Esophagus squamous epithelium (tissue), 5 donors: Measurements from ENCODE around the gene EDC3. TPM values are rescaled to one million over a fixed set of nuclear protein-coding genes. Genes with fewer than 3 reads are reported as not detected.

ENCODE experiments used
- DNase-seq: peaks from one replicate; lab custom pipeline; 2025; lab: John Stamatoyannopoulos, UW
- H3K27ac ChIP-seq, 4 donors: fragments of 200-600 bp; sonication (generic); one replicate each; pipeline ENCODE4 v1.5.1; 2016 to 2019; ENCODE audit warnings: mild to moderate bottlenecking in 1 of 4
- H3K27me3 ChIP-seq, 4 donors: fragments of 200-600 bp; sonication (generic); 1 replicate in 3 of 4; 2 replicates in 1 of 4; pipeline versions ENCODE4 v1.5.1 to v1.6.0; 2017 to 2021; ENCODE audit warnings: antibody characterized with exemption in 1 of 4
- H3K36me3 ChIP-seq, 3 donors: fragments of 200-600 bp; sonication (generic); one replicate each; pipeline ENCODE4 v1.5.1; 2016 to 2019
- H3K4me1 ChIP-seq, 3 donors: fragments of 200-600 bp; sonication (generic); one replicate each; pipeline ENCODE4 v1.5.1; 2017 to 2019
- H3K4me3 ChIP-seq, 4 donors: fragments of 200-600 bp; sonication (generic); 1 replicate in 3 of 4; 2 replicates in 1 of 4; pipeline ENCODE4 v1.5.1; 2016 to 2019; ENCODE audit warnings: mild to moderate bottlenecking in 2 of 4, moderate library complexity in 1 of 4
- H3K9me3 ChIP-seq, 3 donors: fragments of 200-600 bp; sonication (generic); one replicate each; pipeline ENCODE4 v1.5.1; 2016 to 2019
- POLR2A ChIP-seq, 4 donors: fragments of 450-650 bp; IDR thresholded peaks; one replicate each; pipeline ENCODE4 v1.6.1; 2017; ENCODE audit warnings: antibody characterized with exemption in 4 of 4, mild to moderate bottlenecking in 4 of 4, moderate library complexity in 3 of 4
- WGBS, 2 donors: methylation state at CpG; one replicate each; pipeline ENCODE4 v1.1.5; 2018; 5-methylcytosine and 5-hydroxymethylcytosine counted together
- intact Hi-C: fragments of 100-400 bp; cut with DNase I; formaldehyde crosslinking; loops from one replicate; pipeline ENCODE4 v1.15.0; 2022
- total RNA-seq, 4 donors: library from RNA; depleted of rRNA; stranded (reverse); fragments of >200 nt; gene quantifications; one replicate each; pipeline ENCODE4 v1.1.0, GENCODE V29; 2016
- TF ChIP-seq, protein P1 (sequence below), 6 experiments: fragments of 450-650 bp in 4 of 6; fragments of 200-600 bp in 2 of 6; sonication (generic) in 2 of 6; IDR thresholded peaks; one replicate each; pipeline ENCODE4 v1.5.1; 2016 to 2019; ENCODE audit warnings: antibody characterized with exemption in 6 of 6, mild to moderate bottlenecking in 4 of 6, moderate library complexity in 4 of 6
- donor health status: DM: yes; HTN: yes; CAD: no.

The EDC3 gene
- total RNA-seq, 4 donors from 2014 or later, result 10.0 to 17.4 (median 13.2) TPM

DNA sequence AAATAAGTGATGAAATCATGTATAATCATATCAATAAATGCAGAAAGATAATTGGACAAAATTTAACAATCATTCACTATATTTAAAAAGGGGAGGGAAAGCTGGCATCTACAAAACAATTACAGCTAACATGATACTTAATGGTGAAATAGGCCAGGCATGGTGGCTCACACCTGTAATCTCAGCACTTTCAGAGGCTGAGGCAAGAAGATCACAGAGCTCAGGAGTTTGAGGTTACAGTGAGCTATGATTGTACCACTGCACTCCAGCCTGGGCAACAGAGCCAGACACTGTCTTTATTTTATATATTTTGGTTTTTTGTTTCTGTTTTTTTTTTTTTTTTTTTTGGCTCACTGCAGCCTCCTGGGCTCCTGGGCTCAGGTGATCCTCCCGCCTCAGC lies 12.1 kb downstream of the EDC3 start:
- 100% methylated on average over 1 of the region's 1 CpG for WGBS, 2 donors
- Histone ChIP-seq H3K27me3 (no peaks in the 10 kb centered on the region), H3K4me1 (no peaks in the 10 kb centered on the region), H3K36me3 (peaks cover 0 to 39% (median 0%) of the 10 kb centered on the region in 3 donors), H3K9me3 (no peaks in the 10 kb centered on the region), H3K4me3 (no peak overlapping the region), H3K27ac (no peak overlapping the region)
- intact Hi-C loops, result no loop called here
- TF ChIP-seq, protein P1, sequence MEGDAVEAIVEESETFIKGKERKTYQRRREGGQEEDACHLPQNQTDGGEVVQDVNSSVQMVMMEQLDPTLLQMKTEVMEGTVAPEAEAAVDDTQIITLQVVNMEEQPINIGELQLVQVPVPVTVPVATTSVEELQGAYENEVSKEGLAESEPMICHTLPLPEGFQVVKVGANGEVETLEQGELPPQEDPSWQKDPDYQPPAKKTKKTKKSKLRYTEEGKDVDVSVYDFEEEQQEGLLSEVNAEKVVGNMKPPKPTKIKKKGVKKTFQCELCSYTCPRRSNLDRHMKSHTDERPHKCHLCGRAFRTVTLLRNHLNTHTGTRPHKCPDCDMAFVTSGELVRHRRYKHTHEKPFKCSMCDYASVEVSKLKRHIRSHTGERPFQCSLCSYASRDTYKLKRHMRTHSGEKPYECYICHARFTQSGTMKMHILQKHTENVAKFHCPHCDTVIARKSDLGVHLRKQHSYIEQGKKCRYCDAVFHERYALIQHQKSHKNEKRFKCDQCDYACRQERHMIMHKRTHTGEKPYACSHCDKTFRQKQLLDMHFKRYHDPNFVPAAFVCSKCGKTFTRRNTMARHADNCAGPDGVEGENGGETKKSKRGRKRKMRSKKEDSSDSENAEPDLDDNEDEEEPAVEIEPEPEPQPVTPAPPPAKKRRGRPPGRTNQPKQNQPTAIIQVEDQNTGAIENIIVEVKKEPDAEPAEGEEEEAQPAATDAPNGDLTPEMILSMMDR (IDR thresholded peaks at IDR 0.05), result no peak
- no peak for TF ChIP-seq POLR2A (IDR thresholded peaks at IDR 0.05)
- no peak for DNase-seq

DNA sequence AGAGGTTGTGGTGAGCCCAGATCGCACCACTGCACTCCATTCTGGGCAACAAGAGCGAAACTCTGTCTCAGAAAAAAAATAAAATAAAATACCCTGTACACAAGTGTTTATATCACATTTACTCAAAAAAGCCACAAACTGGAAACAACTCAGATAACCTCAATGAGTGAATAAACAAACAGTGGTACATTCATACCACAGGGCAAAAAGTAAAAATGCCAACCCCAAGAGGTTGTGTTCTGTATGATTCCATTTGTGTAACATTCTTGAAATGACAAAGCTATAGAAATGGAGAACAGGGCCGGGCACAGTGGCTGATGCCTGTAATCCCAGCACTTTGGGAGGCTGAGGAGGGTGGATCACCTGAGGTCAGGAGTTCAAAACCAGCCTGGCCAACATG lies 12.9 kb downstream of the EDC3 start:
- TF ChIP-seq, protein P1 (IDR thresholded peaks at IDR 0.05), result no peak
- intact Hi-C loops, result no loop called here
- Histone ChIP-seq H3K4me1 (no peaks in the 10 kb centered on the region), H3K36me3 (peaks cover 0 to 39% (median 0%) of the 10 kb centered on the region in 3 donors), H3K27ac (no peak overlapping the region), H3K9me3 (no peaks in the 10 kb centered on the region), H3K27me3 (no peaks in the 10 kb centered on the region), H3K4me3 (no peak overlapping the region)
- 92% methylated on average over 3 of the region's 3 CpGs for WGBS, 2 donors
- DNase-seq, result no peak

DNA sequence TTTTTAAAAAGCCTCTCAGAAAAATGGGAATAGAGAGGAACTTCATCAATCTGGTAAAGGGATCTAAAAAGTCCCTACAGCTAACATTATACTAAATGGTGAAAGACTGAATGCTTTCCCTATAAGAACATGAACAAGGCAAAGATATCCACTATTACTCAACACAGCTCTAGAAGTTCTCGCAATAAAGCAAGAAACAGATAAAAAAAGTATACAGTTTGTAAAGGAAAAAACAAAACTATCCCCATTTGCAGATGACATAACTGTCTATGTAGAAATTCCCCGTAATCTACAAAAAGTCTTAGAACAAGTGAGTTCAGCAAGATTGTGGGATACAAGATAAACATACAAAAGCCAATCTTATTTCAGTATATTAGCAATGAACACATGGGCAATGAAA lies 15.4 kb downstream of the EDC3 start:
- TF ChIP-seq POLR2A (IDR thresholded peaks at IDR 0.05), result no peak
- TF ChIP-seq, protein P1 (IDR thresholded peaks at IDR 0.05), result no peak
- intact Hi-C loops, result no loop called here
- H3K9me3 ChIP-seq, result no peaks in the 10 kb centered on the region
- no peak overlapping the region for H3K27ac ChIP-seq
- no peak overlapping the region for H3K4me3 ChIP-seq
- no peak for DNase-seq
- 89 to 90% methylated on average over 2 of the region's 2 CpGs for WGBS, 2 donors
- no peaks in the 10 kb centered on the region for H3K27me3 ChIP-seq
- H3K4me1 ChIP-seq, result no peaks in the 10 kb centered on the region
- H3K36me3 ChIP-seq, result peaks cover 0 to 22% (median 0%) of the 10 kb centered on the region in 3 donors

DNA sequence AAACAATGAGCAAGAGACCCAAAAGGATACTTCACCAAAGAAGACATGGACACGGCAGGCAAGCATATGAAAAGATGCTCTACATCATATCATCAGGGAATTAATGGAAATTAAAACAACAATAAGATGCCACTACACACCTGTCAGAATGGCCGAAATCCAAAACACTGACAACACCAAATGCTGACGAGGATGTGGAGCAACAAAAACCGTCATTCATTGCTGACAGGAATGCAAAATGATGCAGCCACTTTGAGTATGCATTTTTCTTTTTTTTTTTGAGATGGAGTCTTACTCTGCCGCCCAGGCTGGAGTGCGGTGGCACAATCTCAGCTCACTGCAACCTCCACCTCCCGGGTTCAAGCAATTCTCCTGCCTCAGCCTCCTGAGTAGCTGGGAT lies 19.0 kb downstream of the EDC3 start:
- Histone ChIP-seq H3K4me3 (no peak overlapping the region), H3K36me3 (peaks cover 0 to 30% (median 0%) of the 10 kb centered on the region in 3 donors), H3K27me3 (no peaks in the 10 kb centered on the region), H3K27ac (no peak overlapping the region), H3K9me3 (no peaks in the 10 kb centered on the region), H3K4me1 (no peaks in the 10 kb centered on the region)
- 87 to 92% methylated on average over 7 of the region's 7 CpGs for WGBS, 2 donors
- no peak for DNase-seq
- TF ChIP-seq POLR2A (IDR thresholded peaks at IDR 0.05), result no peak
- TF ChIP-seq, protein P1 (IDR thresholded peaks at IDR 0.05), result no peak
- intact Hi-C loops, result no loop called here

DNA sequence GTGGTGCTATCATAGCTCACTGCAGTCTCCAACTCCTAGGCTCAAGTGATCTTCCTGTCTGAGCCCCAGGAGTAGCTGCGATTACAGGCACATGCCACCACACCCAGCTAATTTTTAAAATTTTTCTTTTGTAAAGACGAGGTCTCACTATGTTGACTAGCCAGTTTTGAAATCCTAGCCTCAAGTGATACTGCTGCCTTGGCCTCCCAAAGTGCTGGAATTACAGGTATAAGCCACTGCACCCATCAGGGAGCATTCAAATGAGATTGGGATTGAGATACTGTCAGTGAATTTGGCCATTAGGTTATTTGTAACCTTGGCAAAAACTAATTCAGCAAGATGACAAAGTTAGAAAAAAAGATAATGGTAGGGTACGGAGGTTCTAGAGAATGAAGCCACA lies 21.7 kb downstream of the EDC3 start:
- no peaks in the 10 kb centered on the region for H3K4me1 ChIP-seq
- H3K27me3 ChIP-seq, result no peaks in the 10 kb centered on the region
- H3K4me3 ChIP-seq, result no peak overlapping the region
- peaks cover 0 to 56% (median 8%) of the 10 kb centered on the region in 3 donors for H3K36me3 ChIP-seq
- intact Hi-C loops, result no loop called here
- WGBS, 2 donors, result 68 to 77% methylated on average over 3 of the region's 3 CpGs
- H3K9me3 ChIP-seq, result no peaks in the 10 kb centered on the region
- no peak for TF ChIP-seq POLR2A (IDR thresholded peaks at IDR 0.05)
- TF ChIP-seq, protein P1 (IDR thresholded peaks at IDR 0.05), result no peak
- DNase-seq, result no peak
- no peak overlapping the region for H3K27ac ChIP-seq
